Keratinocyte (primary cell): ENCODE results near the gene MRPL33. TPM values are rescaled to one million over a fixed set of nuclear protein-coding genes. Genes with fewer than 3 reads are reported as not detected.

Source experiments
- DNase-seq: peaks from one replicate; pipeline ENCODE4 v3.0.0-alpha.2; 2011; ENCODE audit warnings: low read depth, missing footprints, low spot score
- FAIRE-seq: peaks from 2 replicates; lab custom pipeline; 2011; peaks lifted over from hg19 to GRCh38; lab: Jason Lieb, UNC
- H2AFZ ChIP-seq: 2 replicates; pipeline ENCODE4 v1.6.0; 2012; ENCODE audit warnings: low read length, control low read depth, inconsistent platforms; ENCODE audit not compliant: control insufficient read depth
- H3K27ac ChIP-seq: 2 replicates; pipeline ENCODE4 v1.5.1; 2011; ENCODE audit warnings: low read length; ENCODE audit not compliant: control insufficient read depth, insufficient read depth
- H3K27me3 ChIP-seq: 3 replicates; pipeline ENCODE4 v1.6.0; 2011; ENCODE audit warnings: low read length; ENCODE audit not compliant: control insufficient read depth, insufficient read depth; ENCODE audit errors: extremely low read depth
- H3K36me3 ChIP-seq, 2 experiments: 2 replicates in 1 of 2; 3 replicates in 1 of 2; pipeline ENCODE4 v1.5.1; 2011; ENCODE audit warnings: low read length in 2 of 2, mild to moderate bottlenecking in 1 of 2; ENCODE audit not compliant: control insufficient read depth in 2 of 2, insufficient read depth in 2 of 2; ENCODE audit errors: extremely low read depth in 1 of 2
- H3K4me1 ChIP-seq: 3 replicates; pipeline ENCODE4 v1.5.1; 2011; ENCODE audit warnings: low read length; ENCODE audit not compliant: control insufficient read depth, insufficient read depth; ENCODE audit errors: extremely low read depth
- H3K4me2 ChIP-seq: 3 replicates; pipeline ENCODE4 v1.6.0; 2011; ENCODE audit warnings: low read depth, low read length; ENCODE audit not compliant: control insufficient read depth, insufficient read depth; ENCODE audit errors: extremely low read depth
- H3K4me3 ChIP-seq, 3 experiments: fragments of 200-600 bp in 1 of 3; sonication (generic) in 1 of 3; 2 replicates in 2 of 3; 3 replicates in 1 of 3; pipeline ENCODE4 v1.5.1; 2011 to 2016; ENCODE audit warnings: low read length in 3 of 3, mild to moderate bottlenecking in 3 of 3, control low read depth in 2 of 3, inconsistent platforms in 1 of 3, low read depth in 1 of 3, mixed read lengths in 1 of 3, mixed run types in 1 of 3, moderate library complexity in 1 of 3; ENCODE audit not compliant: control insufficient read depth in 2 of 3, insufficient read depth in 2 of 3; ENCODE audit errors: extremely low read depth in 1 of 3
- H3K79me2 ChIP-seq: 2 replicates; pipeline ENCODE4 v1.6.0; 2012; ENCODE audit warnings: low read length; ENCODE audit not compliant: control insufficient read depth, insufficient read depth
- H3K9ac ChIP-seq: 3 replicates; pipeline ENCODE4 v1.6.0; 2011; ENCODE audit warnings: low read length; ENCODE audit not compliant: control insufficient read depth, insufficient read depth; ENCODE audit errors: extremely low read depth
- H3K9me1 ChIP-seq: 3 replicates; pipeline ENCODE4 v1.6.0; 2011; ENCODE audit warnings: low read length; ENCODE audit not compliant: control insufficient read depth, insufficient read depth; ENCODE audit errors: extremely low read depth
- H3K9me3 ChIP-seq: 2 replicates; pipeline ENCODE4 v1.5.1; 2012; ENCODE audit warnings: low read depth, low read length; ENCODE audit not compliant: control insufficient read depth
- H4K20me1 ChIP-seq: 3 replicates; pipeline ENCODE4 v1.6.0; 2011; ENCODE audit warnings: low read length; ENCODE audit not compliant: control insufficient read depth, insufficient read depth; ENCODE audit errors: extremely low read depth
- EZH2 ChIP-seq: IDR thresholded peaks from one replicate; pipeline ENCODE4 v1.6.1; 2012; ENCODE audit warnings: inconsistent platforms, mild to moderate bottlenecking, low read length, moderate library complexity
- dilution Hi-C: fragments of 300-500 bp; cut with MboI; formaldehyde crosslinking; loops from one replicate; pipeline ENCODE4 v1.7.0; 2020; ENCODE audit warnings: low sequenced_read_pairs; ENCODE audit not compliant: extremely low pct_ligation_motif_present
- polyA plus RNA-seq, 5 experiments: library from polyadenylated mRNA; depleted of rRNA in 3 of 5; stranded (reverse) in 3 of 5; stranded (forward) in 1 of 5; unstranded in 1 of 5; fragments of >200 nt; gene quantifications; 1 replicate in 1 of 5; 2 replicates in 3 of 5; 3 replicates in 1 of 5; pipeline versions ENCODE4 v1.2.1 to v1.2.3, GENCODE V29; 2011 to 2012; ENCODE audit warnings: missing spikeins in 2 of 5, low read depth in 1 of 5, low replicate concordance in 1 of 5
- TF ChIP-seq, protein P1 (sequence below), 3 experiments: IDR thresholded peaks in 1 of 3; conservative IDR thresholded peaks in 1 of 3; optimal IDR thresholded peaks in 1 of 3; 2 replicates in 2 of 3; 3 replicates in 1 of 3; pipeline versions ENCODE3 to v1.5.1; 2011; ENCODE audit warnings: low read length in 3 of 3, mild to moderate bottlenecking in 3 of 3, moderate library complexity in 2 of 3, control low read depth in 1 of 3, inconsistent platforms in 1 of 3; ENCODE audit not compliant: insufficient read depth in 2 of 3; ENCODE audit errors: extremely low read depth in 1 of 3

MRPL33 gene
- polyA plus RNA-seq, 1 donor (not counting 4 experiments of a cell fraction or from before 2014, with no cell fraction given), result 110 TPM

- no peak for TF ChIP-seq EZH2
- TF ChIP-seq, protein P1, sequence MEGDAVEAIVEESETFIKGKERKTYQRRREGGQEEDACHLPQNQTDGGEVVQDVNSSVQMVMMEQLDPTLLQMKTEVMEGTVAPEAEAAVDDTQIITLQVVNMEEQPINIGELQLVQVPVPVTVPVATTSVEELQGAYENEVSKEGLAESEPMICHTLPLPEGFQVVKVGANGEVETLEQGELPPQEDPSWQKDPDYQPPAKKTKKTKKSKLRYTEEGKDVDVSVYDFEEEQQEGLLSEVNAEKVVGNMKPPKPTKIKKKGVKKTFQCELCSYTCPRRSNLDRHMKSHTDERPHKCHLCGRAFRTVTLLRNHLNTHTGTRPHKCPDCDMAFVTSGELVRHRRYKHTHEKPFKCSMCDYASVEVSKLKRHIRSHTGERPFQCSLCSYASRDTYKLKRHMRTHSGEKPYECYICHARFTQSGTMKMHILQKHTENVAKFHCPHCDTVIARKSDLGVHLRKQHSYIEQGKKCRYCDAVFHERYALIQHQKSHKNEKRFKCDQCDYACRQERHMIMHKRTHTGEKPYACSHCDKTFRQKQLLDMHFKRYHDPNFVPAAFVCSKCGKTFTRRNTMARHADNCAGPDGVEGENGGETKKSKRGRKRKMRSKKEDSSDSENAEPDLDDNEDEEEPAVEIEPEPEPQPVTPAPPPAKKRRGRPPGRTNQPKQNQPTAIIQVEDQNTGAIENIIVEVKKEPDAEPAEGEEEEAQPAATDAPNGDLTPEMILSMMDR (optimal IDR thresholded peaks at IDR 0.05 in 1 of 3, IDR thresholded peaks at IDR 0.05 in 1 of 3, conservative IDR thresholded peaks at IDR 0.05 in 1 of 3; ENCODE audit: extremely low read depth in 1 of 3, insufficient read depth in 2 of 3, low read length in 3 of 3), result no peak
- Histone ChIP-seq H3K4me2 (no peak overlapping the region), H3K27ac (no peak overlapping the region), H3K4me3 (no peak overlapping the region), H2AFZ (no peak overlapping the region), H3K9me1 (no peaks in the 10 kb centered on the region), H4K20me1 (no peaks in the 10 kb centered on the region), H3K9me3 (no peaks in the 10 kb centered on the region), H3K9ac (no peak overlapping the region), H3K4me1 (no peaks in the 10 kb centered on the region), H3K36me3 (no peaks in the 10 kb centered on the region), H3K79me2 (no peaks in the 10 kb centered on the region), H3K27me3 (no peaks in the 10 kb centered on the region)
- FAIRE-seq (no peak), DNase-seq (no peak)
- dilution Hi-C loops, result no loop called here
Measured at GRCh38 chr2:27823135-27823534, 51.6 kb downstream of the MRPL33 start.

GRCh38 chr2:27823569-27823968, 52.0 kb downstream of the MRPL33 start:
- dilution Hi-C loops, result no loop called here
- no peak for TF ChIP-seq EZH2
- TF ChIP-seq, protein P1 (optimal IDR thresholded peaks at IDR 0.05 in 1 of 3, IDR thresholded peaks at IDR 0.05 in 1 of 3, conservative IDR thresholded peaks at IDR 0.05 in 1 of 3; ENCODE audit: extremely low read depth in 1 of 3, insufficient read depth in 2 of 3, low read length in 3 of 3), result no peak

More at GRCh38 chr2:27823569-27823968, 52.0 kb downstream of the MRPL33 start:
- Histone ChIP-seq H2AFZ (no peak overlapping the region), H3K4me3 (no peak overlapping the region), H3K9ac (no peak overlapping the region), H3K9me1 (no peaks in the 10 kb centered on the region), H3K4me2 (no peak overlapping the region), H3K79me2 (no peaks in the 10 kb centered on the region), H3K4me1 (no peaks in the 10 kb centered on the region), H3K9me3 (no peaks in the 10 kb centered on the region), H3K27ac (no peak overlapping the region), H4K20me1 (no peaks in the 10 kb centered on the region), H3K36me3 (no peaks in the 10 kb centered on the region), H3K27me3 (no peaks in the 10 kb centered on the region)
- no peak for DNase-seq
- FAIRE-seq, result no peak
